ENCODE data around the gene RPL32. TPM values are rescaled to one million over a fixed set of nuclear protein-coding genes. Genes with fewer than 3 reads are reported as not detected.

The RPL32 gene
- total RNA-seq, 4 donors from 2014 or later = 784 to 1,554 (median 1,100) TPM

GRCh38 chr3:12798559-12799179 is 42.7 kb downstream of the RPL32 start:
- Histone ChIP-seq H3K27me3 (no peaks in the 10 kb centered on the region), H3K27ac (replicated peaks in 1 of 4) (peak overlapping the region; percentile 87 to 94 (median 93)), H3K4me3 (no peak overlapping the region), H3K36me3 (peaks cover 0 to 14% (median 6%) of the 10 kb centered on the region in 4 donors), H3K4me1 (peaks cover 12 to 32% (median 25%) of the 10 kb centered on the region in 4 donors), H3K9me3 (no peaks in the 10 kb centered on the region)
- DNase-seq (ENCODE audit: extremely low spot score) = no peak
- 59% methylated on average over 9 of the region's 12 CpGs for WGBS
- no peak for TF ChIP-seq POLR2A (IDR thresholded peaks at IDR 0.05; ENCODE audit: low read depth)
- TF ChIP-seq, protein P1, sequence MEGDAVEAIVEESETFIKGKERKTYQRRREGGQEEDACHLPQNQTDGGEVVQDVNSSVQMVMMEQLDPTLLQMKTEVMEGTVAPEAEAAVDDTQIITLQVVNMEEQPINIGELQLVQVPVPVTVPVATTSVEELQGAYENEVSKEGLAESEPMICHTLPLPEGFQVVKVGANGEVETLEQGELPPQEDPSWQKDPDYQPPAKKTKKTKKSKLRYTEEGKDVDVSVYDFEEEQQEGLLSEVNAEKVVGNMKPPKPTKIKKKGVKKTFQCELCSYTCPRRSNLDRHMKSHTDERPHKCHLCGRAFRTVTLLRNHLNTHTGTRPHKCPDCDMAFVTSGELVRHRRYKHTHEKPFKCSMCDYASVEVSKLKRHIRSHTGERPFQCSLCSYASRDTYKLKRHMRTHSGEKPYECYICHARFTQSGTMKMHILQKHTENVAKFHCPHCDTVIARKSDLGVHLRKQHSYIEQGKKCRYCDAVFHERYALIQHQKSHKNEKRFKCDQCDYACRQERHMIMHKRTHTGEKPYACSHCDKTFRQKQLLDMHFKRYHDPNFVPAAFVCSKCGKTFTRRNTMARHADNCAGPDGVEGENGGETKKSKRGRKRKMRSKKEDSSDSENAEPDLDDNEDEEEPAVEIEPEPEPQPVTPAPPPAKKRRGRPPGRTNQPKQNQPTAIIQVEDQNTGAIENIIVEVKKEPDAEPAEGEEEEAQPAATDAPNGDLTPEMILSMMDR (IDR thresholded peaks at IDR 0.05) = no peak
- intact Hi-C loops (cut with DNase I) = loop anchor here (5.0 kb wide), 1 partner anchor 39 kb away; no protein-coding TSS in a partner anchor

DNA sequence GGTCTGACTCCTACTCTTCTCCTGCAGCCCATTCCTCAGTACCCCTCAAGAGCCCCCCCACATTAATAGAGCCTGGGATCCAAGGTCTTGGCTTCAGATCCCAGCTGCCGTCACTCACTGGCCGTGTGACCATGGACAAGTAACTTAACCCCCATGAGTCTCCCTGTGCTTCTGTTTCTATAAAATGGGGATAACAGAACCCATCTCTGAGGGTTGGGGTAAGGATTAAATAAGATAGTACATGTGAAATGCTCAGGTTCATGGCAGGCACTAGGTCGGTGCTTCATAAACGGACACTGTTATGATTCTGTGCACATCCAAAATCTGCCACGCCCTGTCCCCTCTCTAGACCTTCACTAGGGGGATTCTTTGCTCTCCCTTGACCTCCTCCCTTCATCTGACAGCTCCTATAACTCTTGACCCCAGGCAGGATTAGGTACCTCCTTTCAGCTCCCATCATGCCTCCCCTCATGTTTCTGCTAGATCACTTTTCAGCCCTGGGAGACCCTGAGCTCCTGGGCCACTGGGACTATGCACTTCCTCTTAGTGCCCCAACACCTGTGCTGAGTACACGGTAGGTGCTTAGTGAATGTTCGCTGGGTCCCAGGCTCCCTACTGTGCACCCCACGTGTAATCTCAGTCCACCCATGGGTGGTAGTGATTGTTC is 43.3 kb downstream of the RPL32 start:
- H3K4me1 ChIP-seq = peaks cover 12 to 32% (median 25%) of the 10 kb centered on the region in 4 donors
- peak overlapping the region; percentile 87 to 94 (median 93) for H3K27ac ChIP-seq (replicated peaks in 1 of 4)
- no peak overlapping the region for H3K4me3 ChIP-seq
- H3K27me3 ChIP-seq = no peaks in the 10 kb centered on the region
- no peak for DNase-seq (ENCODE audit: extremely low spot score)
- no peaks in the 10 kb centered on the region for H3K9me3 ChIP-seq
- H3K36me3 ChIP-seq = peaks cover 0 to 7% (median 0%) of the 10 kb centered on the region in 4 donors
- no peak for TF ChIP-seq EP300 (IDR thresholded peaks at IDR 0.05)
- TF ChIP-seq, protein P1 (IDR thresholded peaks at IDR 0.05) = no peak
- TF ChIP-seq POLR2AphosphoS5 (IDR thresholded peaks at IDR 0.05) = no peak
- no peak for TF ChIP-seq POLR2A (IDR thresholded peaks at IDR 0.05; ENCODE audit: low read depth)
- 68% methylated on average over 7 of the region's 8 CpGs for WGBS
- intact Hi-C loops (cut with DNase I) = loop anchor here (5.0 kb wide), 1 partner anchor 39 kb away; no protein-coding TSS in a partner anchor

GRCh38 chr3:12797124-12797891 is 44.1 kb downstream of the RPL32 start:
- 48% methylated on average over 10 of the region's 17 CpGs for WGBS
- peaks cover 0 to 4% (median 0%) of the 10 kb centered on the region in 4 donors for H3K36me3 ChIP-seq
- DNase-seq (ENCODE audit: extremely low spot score) = no peak
- peaks cover 12 to 32% (median 25%) of the 10 kb centered on the region in 4 donors for H3K4me1 ChIP-seq
- intact Hi-C loops (cut with DNase I) = loop anchor here (5.0 kb wide), 1 partner anchor 40 kb away; no protein-coding TSS in a partner anchor
- TF ChIP-seq POLR2AphosphoS5 (IDR thresholded peaks at IDR 0.05) (no peak), POLR2A (IDR thresholded peaks at IDR 0.05; ENCODE audit: low read depth) (no peak)
- no peaks in the 10 kb centered on the region for H3K27me3 ChIP-seq
- H3K4me3 ChIP-seq = peak overlapping the region; percentile 69 to 75 (median 71)
- peak overlapping the region; percentile 87 to 94 (median 93) for H3K27ac ChIP-seq (replicated peaks in 1 of 4)
- H3K9me3 ChIP-seq = no peaks in the 10 kb centered on the region

GRCh38 chr3:12796171-12797123 is 44.9 kb downstream of the RPL32 start, which contains the start of gene CAND2:
TSS of gene CAND2 (plus strand) at chr3:12796680. CDS start at chr3:12796721, 41 bp downstream.
- no peak for DNase-seq (ENCODE audit: extremely low spot score)
- Histone ChIP-seq H3K4me1 (peaks cover 12 to 32% (median 25%) of the 10 kb centered on the region in 4 donors), H3K9me3 (no peaks in the 10 kb centered on the region), H3K27ac (replicated peaks in 1 of 4) (peak within 1 kb of the TSS; percentile 87 to 94 (median 93)), H3K4me3 (peak within 1 kb of the TSS; percentile 69 to 75 (median 71)), H3K27me3 (no peaks in the 10 kb centered on the region), H3K36me3 (no peaks in the 10 kb centered on the region)
- WGBS = 10% methylated on average over 30 of the region's 61 CpGs
- TF ChIP-seq POLR2A (IDR thresholded peaks at IDR 0.05; ENCODE audit: low read depth) = peak; percentile 29
- TF ChIP-seq, protein P1 (IDR thresholded peaks at IDR 0.05) = no peak
- TF ChIP-seq EP300 (IDR thresholded peaks at IDR 0.05) = no peak
- TF ChIP-seq POLR2AphosphoS5 (IDR thresholded peaks at IDR 0.05) = peak; percentile 55 to 80
- intact Hi-C loops (cut with DNase I) = loop anchor here (5.0 kb wide), 1 partner anchor 41 kb away; no protein-coding TSS in a partner anchor

Data from esophagus muscularis mucosa (tissue), 4 donors.